Activated CD4-positive, CD25-positive, alpha-beta regulatory T cell (primary cell): ENCODE measurements around the gene CTNNA2.

Source experiments
- DNase-seq, 4 experiments: peaks; one replicate each; lab custom pipeline; 2025; lab: John Stamatoyannopoulos, UW

CTNNA2 gene

DNA sequence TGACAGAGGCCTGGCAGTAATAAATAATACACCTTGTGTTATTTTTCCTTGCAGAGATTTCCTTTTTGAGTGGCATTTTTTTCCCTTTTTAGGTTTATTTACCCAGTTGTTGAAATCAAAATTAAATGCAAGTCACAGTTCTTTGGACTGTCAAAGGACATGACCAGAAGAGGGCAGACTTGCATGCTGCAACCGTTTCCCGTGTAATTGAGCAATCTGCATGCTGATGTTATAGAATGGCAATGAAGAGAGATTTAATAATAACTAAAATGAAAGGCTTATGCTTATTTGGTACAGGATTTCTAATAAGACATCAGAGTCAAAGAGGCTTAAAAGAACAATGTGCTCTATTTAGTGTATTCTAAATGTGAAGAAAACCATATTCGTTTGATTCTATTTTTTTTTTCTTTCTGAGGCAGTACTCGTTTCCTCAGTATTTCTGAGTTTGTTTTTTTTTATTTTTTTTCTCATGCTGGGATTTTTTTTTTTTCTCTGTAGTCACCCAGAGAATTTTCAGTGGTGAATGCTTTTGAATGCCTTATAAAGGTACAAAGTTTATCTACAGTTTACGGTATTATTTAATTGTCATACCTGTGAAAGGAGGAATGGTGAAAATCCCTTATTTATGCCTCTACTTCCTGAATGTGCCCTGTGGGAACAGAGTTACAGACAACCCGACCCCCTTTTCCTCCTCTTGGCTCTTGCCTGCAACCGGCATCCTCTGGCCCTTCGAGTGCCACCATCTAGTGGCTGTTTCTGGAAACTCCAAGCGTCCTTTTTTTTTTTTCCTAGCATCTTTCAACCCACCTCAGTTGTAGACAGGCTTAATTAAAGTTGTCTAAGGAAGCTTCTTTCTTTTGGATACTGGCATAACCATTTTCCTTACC is 423.2 kb downstream of the CTNNA2 start:
- DNase-seq = no peak

DNA sequence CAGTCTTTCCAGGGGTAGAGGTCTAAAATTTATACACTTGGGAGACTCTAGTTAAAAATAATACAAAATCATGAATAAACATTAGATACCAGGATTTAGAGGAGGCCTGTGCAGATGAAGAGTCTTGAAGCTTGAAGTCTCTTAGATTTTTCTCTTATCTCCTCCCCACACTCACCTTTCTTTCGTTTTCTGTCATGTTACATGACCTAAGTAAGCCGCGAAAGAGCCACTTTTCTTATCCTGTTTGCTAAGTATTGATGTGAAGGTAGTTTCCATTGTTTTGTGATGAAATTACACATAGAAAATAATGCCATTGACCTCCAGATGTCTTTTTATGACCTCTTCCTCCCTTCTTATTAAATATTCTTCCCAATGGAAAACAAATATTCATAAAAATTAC is 423.9 kb downstream of the CTNNA2 start:
- no peak for DNase-seq

DNA sequence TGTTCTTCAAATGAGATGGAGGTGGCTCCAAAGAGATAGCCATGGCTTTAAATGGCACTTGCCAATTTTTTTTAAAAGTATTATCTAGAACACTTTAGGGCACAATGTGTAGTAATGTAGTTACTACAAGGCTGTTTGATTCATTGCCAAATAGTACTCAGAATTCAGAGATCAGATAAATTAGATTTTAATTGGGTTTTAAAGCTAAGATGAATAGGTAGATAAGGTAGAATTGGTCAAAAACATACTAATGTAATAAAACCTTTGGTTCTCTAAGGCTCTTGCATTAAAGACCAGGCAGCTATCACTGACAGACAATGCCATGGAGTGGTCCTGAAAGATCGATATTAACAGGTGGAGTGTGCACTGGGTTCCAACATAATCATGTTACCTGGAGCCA is 425.8 kb downstream of the CTNNA2 start:
- DNase-seq = no peak

DNA sequence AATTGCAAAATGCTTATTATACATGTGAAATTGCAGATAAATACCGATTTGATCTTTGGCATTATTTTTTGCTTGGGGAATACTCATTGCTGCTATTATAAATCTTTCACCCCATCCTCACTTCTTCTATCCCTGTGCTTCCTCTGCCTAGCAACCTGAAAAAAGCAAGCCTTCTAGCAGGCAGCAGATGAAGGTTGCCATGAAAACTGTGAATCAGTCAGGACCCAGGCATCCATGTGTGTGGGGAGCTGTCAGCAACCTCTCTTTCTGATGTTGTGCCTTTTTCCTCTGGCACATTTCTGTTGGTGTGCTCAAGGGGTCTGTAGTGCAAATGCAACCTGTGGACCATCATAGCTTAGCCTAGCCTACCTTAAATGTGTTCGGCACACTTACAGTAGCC is 427.5 kb downstream of the CTNNA2 start:
- no peak for DNase-seq

DNA sequence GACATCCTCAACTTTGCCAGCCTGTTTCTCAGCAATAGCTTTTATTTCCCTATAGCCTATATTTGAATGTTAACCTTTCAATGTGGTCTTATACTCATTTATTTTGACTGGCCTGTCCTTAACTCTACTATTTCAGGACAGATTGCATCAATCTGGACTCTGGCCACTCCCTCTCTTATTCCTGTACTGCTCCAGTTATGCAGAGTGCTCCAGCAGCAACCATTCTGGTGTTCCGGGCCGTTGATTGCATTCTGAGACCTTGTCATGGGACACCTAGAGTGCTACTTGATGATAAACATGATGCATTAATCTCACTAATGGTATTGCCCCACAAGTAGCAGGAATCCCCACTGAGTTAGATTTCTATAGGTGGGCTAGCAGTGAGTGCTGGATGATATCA is 428.3 kb downstream of the CTNNA2 start:
- DNase-seq = no peak

DNA sequence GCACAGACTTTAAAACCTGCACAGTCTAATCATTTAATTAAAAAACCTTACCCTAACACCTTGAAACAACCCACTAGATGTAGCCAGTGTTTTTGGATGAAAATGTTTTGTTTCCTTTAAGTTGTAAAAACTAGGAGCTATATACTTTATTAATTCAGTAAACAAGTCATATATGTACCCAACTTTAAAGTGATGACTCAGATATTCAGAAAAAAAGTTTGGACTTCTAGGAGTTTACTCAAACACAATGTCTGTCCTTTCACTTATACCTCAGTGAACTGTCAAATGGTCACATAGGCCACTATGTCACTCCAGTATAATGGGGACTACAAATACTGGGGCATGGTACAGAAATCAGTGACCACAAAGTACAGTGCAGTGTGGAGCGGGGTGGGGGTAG is 431.4 kb downstream of the CTNNA2 start:
- DNase-seq = no peak

DNA sequence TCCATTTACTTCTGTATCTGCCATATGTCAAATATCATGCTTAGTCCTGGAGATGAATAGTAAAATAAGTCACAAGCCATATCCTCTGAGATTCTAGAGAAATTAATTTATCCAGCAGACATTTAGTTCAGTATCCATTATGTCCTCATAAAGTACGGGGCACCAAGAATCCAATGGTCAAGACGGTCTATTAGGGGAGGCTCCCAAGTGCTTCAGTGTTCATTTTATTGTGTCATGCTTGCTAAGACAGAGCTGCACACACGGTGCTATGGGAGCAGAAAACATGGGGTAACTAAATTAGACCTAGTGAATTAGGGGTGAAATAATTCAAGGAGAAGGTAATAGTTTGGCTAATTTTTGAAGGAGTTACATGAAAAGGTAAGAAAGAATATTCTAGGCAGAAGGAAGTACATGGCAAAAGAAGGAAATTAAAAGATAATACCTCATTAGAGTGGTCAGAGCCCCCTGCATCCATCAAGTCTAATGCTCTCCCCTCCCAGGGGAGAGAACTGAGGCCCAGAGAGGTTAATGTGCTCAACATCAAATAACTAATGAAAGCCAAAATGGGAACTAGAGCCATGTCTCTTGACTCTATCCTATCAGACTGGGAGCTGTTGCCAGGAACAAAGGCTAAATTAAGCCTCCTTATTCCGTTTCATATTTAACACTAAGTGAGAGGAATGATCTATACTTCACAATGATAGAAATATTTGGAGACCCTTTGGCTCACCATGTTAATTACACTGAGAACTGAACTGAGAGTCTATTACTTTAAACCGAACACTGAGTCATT is 433.0 kb downstream of the CTNNA2 start:
- no peak for DNase-seq

DNA sequence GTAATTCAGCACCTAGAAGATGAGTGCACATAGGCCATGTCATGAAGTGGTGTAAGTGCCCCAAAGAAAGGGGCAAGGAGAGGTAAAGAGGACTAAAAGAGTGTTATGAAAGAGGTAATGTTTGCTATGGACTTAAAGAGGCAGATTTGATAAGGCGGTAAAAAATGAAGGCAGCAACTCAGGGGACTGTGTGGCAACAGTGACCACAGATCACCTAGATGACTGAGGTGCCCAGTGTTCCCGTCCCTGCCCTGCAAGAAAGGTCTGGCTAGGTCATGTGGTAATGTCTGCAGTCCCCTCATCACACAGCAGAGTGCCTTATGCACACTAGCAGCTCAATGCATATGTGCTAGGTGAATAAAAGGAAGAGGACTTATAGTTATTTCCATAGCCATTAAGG is 434.9 kb downstream of the CTNNA2 start:
- DNase-seq = no peak

DNA sequence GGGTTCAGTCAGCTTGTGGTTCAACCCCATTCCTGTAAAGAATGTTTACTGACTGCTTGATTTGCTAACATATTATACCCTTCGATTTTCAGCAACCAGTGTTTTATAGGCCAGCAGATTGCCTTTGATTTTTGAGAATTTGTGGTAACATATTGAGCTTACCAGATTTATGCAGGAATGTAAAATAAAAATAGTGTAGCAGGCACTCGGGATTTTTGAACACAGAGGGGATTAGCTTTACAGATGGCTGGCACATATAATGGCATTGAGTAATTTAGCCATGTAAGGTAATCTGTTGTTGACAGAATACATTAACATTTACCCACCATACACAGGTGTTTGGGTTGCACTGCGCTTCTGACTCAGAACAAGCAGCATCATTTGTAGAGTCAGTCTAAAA is 437.7 kb downstream of the CTNNA2 start:
- no peak for DNase-seq

DNA sequence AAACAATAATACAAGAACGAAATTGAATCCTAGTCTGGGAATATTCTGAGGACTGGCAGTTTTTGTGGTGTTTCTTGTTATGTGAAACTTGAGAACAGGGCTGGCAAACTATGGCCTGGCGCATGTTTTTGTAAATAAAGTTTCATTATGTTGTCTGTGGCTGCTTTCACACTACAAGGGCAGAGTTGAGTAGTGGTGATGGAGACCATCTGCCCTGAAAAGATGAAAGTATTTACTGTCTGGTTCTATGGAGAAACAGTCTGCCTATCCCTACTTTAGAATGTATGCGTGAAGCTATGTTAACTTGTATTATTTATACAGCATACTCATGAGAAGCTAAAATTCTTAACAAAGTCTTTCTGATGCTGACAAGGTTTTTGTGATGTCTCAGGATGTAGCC is 439.8 kb downstream of the CTNNA2 start:
- no peak for DNase-seq

DNA sequence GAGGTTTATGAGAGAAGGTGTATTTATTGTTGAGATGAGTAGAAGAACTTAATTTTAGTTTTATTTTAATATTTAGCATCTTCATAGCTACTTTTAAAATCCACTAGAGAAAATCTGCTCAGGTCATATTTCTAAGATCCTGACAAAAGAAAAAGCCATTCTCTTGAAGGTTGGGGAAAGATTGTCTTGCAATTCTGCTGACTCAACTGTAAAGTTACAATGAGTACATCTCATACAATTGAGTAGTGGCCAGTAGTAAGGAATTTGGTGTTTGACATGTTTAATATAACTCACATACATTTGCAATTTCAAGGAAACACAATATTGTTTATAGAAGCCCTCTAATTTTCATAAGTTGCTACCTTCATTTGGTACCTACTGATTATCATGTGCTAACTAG is 447.2 kb downstream of the CTNNA2 start:
- no peak for DNase-seq

DNA sequence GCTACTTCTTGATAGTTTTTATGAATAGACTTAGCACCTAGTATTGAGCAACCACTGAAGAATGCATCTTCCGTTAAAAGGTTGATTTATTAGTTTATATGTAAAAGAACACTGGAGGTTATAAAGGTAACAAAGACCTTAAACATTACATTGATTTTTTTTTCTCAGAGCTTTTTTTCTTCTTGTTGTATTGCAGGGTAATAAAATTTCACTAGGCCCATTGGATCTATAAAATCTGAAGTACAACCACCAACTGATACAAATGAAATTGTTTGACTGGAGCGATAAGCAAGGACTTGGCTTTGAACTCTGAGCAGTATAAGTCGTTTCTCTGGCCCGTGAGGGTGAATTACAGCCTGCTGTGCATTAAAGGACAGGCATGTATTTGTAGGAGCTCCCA is 447.7 kb downstream of the CTNNA2 start:
- DNase-seq = no peak

DNA sequence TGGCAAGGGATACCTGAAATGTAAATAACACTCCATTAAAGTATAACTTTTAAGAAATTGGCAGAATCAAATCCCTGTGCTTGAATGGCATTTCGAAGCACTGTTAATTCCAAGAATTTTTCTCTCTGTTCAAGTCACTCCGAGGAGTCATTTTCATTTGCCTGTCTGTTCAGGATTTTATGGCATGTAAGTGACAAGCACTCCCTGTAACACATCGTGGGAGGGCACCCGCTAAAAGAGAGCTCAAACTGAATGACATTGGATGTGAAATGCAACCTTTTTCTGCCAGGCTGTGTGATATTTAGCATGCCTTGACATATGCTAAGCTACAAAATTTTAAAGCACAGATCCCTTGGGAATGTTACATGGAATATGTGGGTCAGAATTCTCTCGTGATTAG is 452.1 kb downstream of the CTNNA2 start:
- no peak for DNase-seq

DNA sequence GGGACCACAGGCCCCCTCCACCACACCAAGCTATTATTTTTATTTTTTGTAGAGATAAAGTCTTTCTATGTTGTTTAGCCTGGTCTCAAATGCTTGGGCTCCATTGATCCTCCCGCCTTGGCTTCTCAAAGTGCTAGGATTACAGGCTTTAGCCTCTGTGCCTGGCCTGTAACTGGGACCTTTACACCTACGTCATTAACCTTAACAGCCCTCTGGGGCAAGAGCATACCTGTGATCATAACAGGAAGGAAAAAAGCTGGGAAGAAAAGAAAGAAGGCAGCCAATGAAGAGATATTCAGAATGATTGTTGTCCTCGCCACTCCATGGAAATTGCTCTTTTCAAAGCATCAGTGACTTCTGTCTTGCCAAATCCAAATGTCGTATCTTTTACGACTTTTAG is 453.5 kb downstream of the CTNNA2 start:
- DNase-seq = no peak

DNA sequence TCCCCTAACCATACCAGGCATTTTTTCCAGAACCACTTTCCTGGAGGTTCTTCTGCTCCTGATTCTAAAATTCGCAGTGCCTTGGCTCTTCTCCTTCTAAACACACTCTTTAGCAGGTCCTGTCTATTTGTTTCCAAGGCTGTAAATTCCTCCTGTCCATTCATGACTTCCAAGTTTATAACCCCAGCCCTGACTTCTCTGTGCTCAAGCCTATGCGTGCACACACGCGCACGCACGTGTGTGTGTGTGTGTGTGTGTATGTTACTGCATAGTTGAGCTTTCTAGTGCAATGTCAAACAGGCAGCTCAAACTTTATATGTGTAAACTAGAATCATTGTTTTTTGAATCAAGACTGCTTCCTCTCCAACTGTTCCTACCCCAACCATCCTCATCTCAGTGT is 454.0 kb downstream of the CTNNA2 start:
- no peak for DNase-seq

DNA sequence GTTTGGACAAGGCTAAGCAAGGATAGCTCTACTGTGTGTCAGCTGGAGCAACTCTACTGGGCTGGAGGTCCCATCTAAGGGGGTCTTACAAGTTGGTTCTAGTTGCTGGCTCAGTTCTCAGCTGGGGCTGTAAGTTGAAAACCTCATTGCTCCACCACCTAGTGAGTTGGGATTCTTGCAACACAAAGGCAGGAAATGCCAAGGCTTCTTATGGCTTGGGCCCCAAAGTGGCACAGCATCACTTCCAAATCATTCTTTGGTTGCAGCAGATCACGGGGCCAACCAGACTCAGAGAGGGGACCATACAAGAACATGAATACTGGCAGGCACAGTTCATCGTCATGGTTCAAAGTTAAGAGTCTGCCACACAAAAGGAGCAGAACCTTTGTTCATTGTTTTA is 459.0 kb downstream of the CTNNA2 start:
- no peak for DNase-seq

DNA sequence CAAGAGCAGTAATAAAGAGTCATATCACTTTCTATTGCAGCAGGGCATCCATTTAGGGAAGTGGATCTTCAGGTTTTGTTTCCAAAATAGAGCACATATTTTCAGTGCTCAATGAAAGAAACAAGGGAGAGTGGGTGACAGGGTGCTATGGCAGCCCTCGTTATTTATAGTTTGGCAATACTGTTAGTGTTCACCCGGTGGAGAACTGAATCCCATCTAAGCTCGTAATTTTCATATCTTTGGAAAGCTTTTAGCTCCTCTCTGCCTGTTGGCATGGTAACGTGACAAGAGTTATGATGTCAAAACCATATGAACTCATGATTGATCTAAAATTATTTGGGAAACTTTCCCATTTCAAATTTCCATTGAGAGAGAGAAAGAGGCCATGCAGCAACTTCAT is 459.8 kb downstream of the CTNNA2 start:
- no peak for DNase-seq

DNA sequence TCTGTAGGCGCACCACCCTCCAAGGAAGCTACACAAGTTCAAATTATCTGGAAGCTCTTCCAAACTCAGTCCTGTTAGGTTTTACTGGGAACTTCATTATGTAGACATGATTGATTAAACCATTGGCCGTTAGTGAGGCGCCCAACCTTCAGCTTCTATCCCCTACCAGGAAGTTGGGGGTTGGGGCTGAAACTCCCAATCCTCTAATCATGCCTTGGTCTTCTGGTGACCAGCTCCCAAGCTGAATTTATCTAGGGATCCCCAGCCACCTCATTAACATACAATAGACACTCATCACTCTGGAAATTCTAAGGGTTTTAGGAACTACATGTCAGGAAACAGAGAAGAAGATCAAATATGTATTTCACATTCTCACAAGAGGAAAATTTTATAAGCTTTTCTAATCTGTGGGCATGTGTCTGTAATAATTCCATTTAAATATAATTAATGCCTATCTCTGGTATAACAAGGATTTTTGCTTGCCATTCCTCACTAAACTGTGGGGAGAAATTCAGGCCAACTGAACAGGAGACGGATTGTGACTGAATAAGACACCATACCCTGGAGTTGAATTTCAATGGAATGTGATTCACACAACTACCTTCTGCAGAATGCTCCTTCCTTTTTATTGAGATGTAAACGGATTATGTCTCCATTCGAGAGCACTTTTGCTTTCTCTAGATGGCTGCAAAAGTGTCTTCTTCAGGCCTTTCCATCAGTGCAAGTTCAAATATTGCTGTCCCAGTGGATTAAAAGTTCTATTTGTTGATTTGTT is 463.1 kb downstream of the CTNNA2 start:
- no peak for DNase-seq

DNA sequence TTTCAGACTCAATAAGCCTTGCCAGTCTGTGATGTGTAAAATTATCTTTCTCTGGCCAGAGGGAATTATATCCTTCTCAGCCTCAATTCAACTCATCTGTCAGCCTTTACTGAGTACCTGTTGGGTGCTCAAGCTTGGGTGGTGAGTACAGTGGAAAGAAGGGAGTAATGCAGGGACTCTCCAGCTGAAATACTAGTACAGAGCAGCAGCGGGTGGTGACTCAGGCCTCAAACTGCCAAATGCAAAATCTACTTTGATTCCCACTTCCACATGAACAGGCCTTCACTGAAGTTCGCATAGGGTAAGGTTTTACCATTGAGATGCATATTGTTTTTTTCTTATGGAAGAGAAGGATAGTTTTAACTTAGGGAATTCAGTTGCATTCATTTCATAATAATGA is 464.9 kb downstream of the CTNNA2 start:
- no peak for DNase-seq

DNA sequence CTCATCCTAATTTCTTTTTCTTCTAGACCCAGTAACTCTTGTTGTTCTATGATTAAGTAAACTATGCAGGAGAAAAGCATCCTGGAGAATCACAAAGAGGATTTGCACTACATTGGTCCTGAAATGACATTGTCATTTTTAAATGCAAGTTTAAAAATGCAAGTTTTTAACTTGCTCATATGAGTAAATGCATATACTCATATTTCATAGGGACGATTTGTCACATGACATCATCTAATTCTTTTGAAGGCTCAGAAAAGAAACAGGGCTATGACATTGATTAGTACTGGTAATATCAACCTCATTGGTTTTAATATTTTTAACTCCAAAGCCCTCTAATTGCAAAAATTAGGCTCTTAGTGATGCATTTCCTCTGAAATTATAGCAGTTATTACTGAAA is 467.3 kb downstream of the CTNNA2 start:
- DNase-seq = no peak

DNA sequence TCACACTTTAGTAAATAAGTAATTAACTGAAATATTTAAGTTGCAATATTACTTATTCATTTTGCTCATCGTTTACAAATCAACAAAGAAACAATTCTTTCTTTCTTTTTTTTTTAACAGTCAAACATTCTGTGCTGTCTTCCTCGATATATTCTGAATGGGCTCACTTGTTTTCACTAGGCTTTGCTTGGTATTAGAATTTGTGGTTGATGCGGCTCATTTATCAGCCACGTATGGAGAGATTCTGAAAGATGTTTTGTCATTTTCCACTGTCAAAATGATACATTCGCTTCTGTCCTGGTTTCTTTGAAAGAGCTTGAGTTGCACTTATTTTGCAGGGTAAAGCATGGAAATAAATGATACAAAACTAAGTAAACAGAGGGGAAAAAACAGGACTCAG is 468.0 kb downstream of the CTNNA2 start:
- DNase-seq = no peak

DNA sequence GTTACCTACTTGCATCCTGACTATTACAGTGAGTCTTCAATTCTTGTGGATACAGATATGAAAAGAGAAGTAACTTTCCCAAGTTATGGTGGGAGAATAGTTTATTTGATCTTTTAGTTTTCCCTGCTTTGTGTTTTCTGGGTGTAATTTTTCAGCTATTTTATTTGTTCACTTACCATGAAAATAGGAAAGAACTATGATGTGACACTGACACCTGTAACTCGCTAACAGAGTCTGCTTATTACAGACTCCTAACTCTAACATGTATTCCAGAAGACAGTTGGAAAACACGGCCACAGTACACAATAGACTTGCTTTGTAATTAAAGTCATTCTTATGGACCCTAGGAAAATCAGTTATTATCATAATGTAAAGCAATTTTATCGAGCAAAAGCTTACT is 468.5 kb downstream of the CTNNA2 start:
- DNase-seq = no peak

DNA sequence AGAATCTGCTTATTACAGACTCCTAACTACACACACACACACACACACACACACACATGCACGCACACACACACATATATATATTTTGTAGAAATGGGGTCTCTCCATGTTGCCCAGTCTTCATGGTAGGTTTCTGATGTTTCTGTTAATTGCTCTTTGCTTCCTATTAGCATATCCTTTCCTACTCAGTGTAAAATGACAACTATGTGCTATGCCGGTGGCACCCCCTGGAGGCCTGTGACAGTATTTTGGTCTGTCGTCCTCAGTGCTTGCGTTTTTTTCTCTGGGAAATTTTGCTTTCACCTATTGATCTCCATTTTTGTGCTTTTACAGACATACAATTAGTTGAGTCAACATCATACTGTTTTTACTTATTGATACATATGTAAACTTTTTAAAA is 469.6 kb downstream of the CTNNA2 start:
- no peak for DNase-seq
